HK-2 (cell line): Measurements from ENCODE around the gene HERPUD1.
A peak's percentile ranks its signal among the peaks of the same experiment; 100 is the strongest.
"Not testable (repeated sequence)": the region's sequence is repeated elsewhere in the genome, so short reads cannot be mapped to it uniquely, and the experiment has no call there.

Source experiments
- DNase-seq: peaks from one replicate; pipeline ENCODE4 v3.0.0-alpha.2; 2018; ENCODE audit not compliant: unreplicated experiment

Gene HERPUD1

GRCh38 chr16:56956756-56957155, 24.8 kb downstream of the HERPUD1 start:
- no peak for DNase-seq

- DNase-seq = no peak
These were observed 28.8 kb downstream of the HERPUD1 start for GRCh38 chr16:56960681-56961281.

- DNase-seq = no peak
These were observed 29.4 kb downstream of the HERPUD1 start for GRCh38 chr16:56961386-56961785.

GRCh38 chr16:56961851-56962281, 29.9 kb downstream of the HERPUD1 start, which contains the start of gene CETP:
TSS of gene CETP (plus strand) at chr16:56961950. CDS start at chr16:56961980, 30 bp downstream.
- DNase-seq = no peak

GRCh38 chr16:56964243-56965148, 32.6 kb downstream of the HERPUD1 start:
- no peak for DNase-seq

GRCh38 chr16:56965149-56966092, 33.5 kb downstream of the HERPUD1 start:
- DNase-seq = peak; percentile 20

GRCh38 chr16:56966093-56966475, 34.1 kb downstream of the HERPUD1 start:
- DNase-seq = no peak

GRCh38 chr16:56967733-56968132, 35.8 kb downstream of the HERPUD1 start:
- no peak for DNase-seq

GRCh38 chr16:56969769-56970168, 37.8 kb downstream of the HERPUD1 start:
- no peak for DNase-seq

- DNase-seq = no peak
These were observed 39.2 kb downstream of the HERPUD1 start for GRCh38 chr16:56970934-56971767.

- no peak for DNase-seq
These were observed 39.8 kb downstream of the HERPUD1 start for GRCh38 chr16:56971768-56972043.

- DNase-seq = no peak
These were observed 40.7 kb downstream of the HERPUD1 start for GRCh38 chr16:56972403-56973293.

GRCh38 chr16:56973294-56973689, 41.4 kb downstream of the HERPUD1 start:
- no peak for DNase-seq

- not testable (repeated sequence) for DNase-seq
These were observed 42.0 kb downstream of the HERPUD1 start for GRCh38 chr16:56973899-56974298.

GRCh38 chr16:56974549-56975300, 42.8 kb downstream of the HERPUD1 start:
- no peak for DNase-seq

GRCh38 chr16:56975714-56976113, 43.8 kb downstream of the HERPUD1 start:
- DNase-seq = no peak

GRCh38 chr16:56977216-56977615, 45.3 kb downstream of the HERPUD1 start:
- no peak for DNase-seq

- DNase-seq = no peak
These were observed 46.0 kb downstream of the HERPUD1 start for GRCh38 chr16:56977823-56978430.

- no peak for DNase-seq
These were observed 48.2 kb downstream of the HERPUD1 start for GRCh38 chr16:56980201-56980535.
